Heart left ventricle (tissue), 16 donors: ENCODE data around the gene YARS1. TPM values are rescaled to one million over a fixed set of nuclear protein-coding genes. Genes with fewer than 3 reads are reported as not detected.

Source experiments
- ATAC-seq, 4 donors: fragments of 200-7000 bp; cut with Tn5 transposase; one replicate each; pipeline ENCODE4 v1.9.1; 2020 to 2022; ENCODE audit warnings: moderate library complexity in 4 of 4, mild to moderate bottlenecking in 3 of 4, moderate number of reproducible peaks in 1 of 4
- DNase-seq, 5 donors: peaks; one replicate each; pipeline ENCODE4 v3.0.0-alpha.2; 2020
- H3K27ac ChIP-seq, 12 donors: fragments of 200-600 bp; sonication (generic) in 4 of 12; one replicate each; pipeline versions ENCODE4 v1.5.0 to v1.8.0; 2016 to 2022; ENCODE audit warnings: mild to moderate bottlenecking in 2 of 12
- H3K27me3 ChIP-seq, 9 donors: fragments of 200-600 bp; sonication (generic) in 2 of 9; one replicate each; pipeline versions ENCODE4 v1.5.1 to v1.8.0; 2016 to 2022; ENCODE audit warnings: mild to moderate bottlenecking in 3 of 9
- H3K36me3 ChIP-seq, 9 donors: fragments of 200-600 bp; sonication (generic) in 2 of 9; one replicate each; pipeline versions ENCODE4 v1.5.0 to v1.8.0; 2018 to 2022; ENCODE audit warnings: mild to moderate bottlenecking in 2 of 9
- H3K4me1 ChIP-seq, 12 donors: fragments of 200-600 bp; sonication (generic) in 4 of 12; one replicate each; pipeline versions ENCODE4 v1.5.0 to v1.8.0; 2016 to 2022; ENCODE audit warnings: mild to moderate bottlenecking in 3 of 12
- H3K4me3 ChIP-seq, 12 donors: fragments of 200-600 bp; sonication (generic) in 4 of 12; one replicate each; pipeline versions ENCODE4 v1.5.0 to v1.8.0; 2017 to 2022; ENCODE audit warnings: mild to moderate bottlenecking in 9 of 12, moderate library complexity in 4 of 12
- H3K9me3 ChIP-seq, 12 donors: fragments of 200-600 bp; sonication (generic) in 4 of 12; one replicate each; pipeline versions ENCODE4 v1.5.0 to v1.8.0; 2016 to 2022; ENCODE audit warnings: mild to moderate bottlenecking in 1 of 12
- POLR2A ChIP-seq, 2 donors: fragments of 450-650 bp; IDR thresholded peaks; one replicate each; pipeline ENCODE4 v1.6.1; 2017; ENCODE audit warnings: antibody characterized with exemption in 2 of 2, mild to moderate bottlenecking in 2 of 2, moderate library complexity in 2 of 2
- WGBS, 4 donors: extraction: QIAGEN DNeasy Blood & Tissue Kit in 2 of 4; methylation state at CpG; one replicate each; pipeline versions ENCODE4 v1.1.5 to v1.1.7; 2013 to 2018; 5-methylcytosine and 5-hydroxymethylcytosine counted together
- intact Hi-C, 10 donors: fragments of 100-400 bp; cut with DNase I; formaldehyde crosslinking; loops; one replicate each; pipeline versions ENCODE4 v1.11.1 to v1.14.2; 2022
- polyA plus RNA-seq, 2 donors: library from polyadenylated mRNA; stranded (reverse); fragments of 200-250 nt; gene quantifications; one replicate each; pipeline ENCODE4 v1.2.3, GENCODE V29; 2013
- total RNA-seq, 9 donors: library from RNA; depleted of rRNA in 2 of 9; stranded (reverse); fragments of >200 nt in 2 of 9; fragmentation: NEBNext Ultra II Directional in 3 of 9; extraction: Animal tissue kit (Norgen Biotek cat#: 25700) in 3 of 9; gene quantifications; one replicate each; pipeline versions ENCODE4 v1.1.0 to v1.2.4, GENCODE V29; 2016 to 2023
- TF ChIP-seq, protein P1 (sequence below), 12 donors: fragments of 200-600 bp; sonication (generic) in 4 of 12; IDR thresholded peaks; one replicate each; pipeline versions ENCODE4 v1.5.0 to v1.8.0; 2018 to 2022; ENCODE audit warnings: antibody characterized with exemption in 12 of 12, mild to moderate bottlenecking in 5 of 12
- donor health status: ischemic (EF 13 %, LVEDD 7.1; RV severe dilation, severe dysfunction).
- donor health status: healthy with polysubstance abuse.
- donor health status: DM: no; HTN: yes; CAD: no.
- donor health status: DM: no; HTN: no; CAD: no.
- donor health status: ischemic (EF 25% LVEDD 6.9; RV normal size, moderate dysfunction).
- donor health status: ischemic (EF 25% LVEDD 5.7; RV mildly dilated, moderate dysfunction).
- donor health status: healthy.
- donor health status: DM: yes; HTN: yes; CAD: no.
- donor health status: ischemic (EF 35%, LVEDD 5.7; RV mildly dilated, moderate dysfunction).
- donor health status: nonischemic (EF 11% LVEDD 7.7; RV severe dilation, severe dysfunction).
- donor health status: DM: yes; HTN: yes; CAD: no.
- donor health status: PGD.
- donor health status: ischemic (EF 29% LVEDD 5.4; RV normal size, mild dysfunction).
- donor health status: nonischemic (EF 23%, LVEDD 6.1; RV moderate dilation, normal function).

YARS1 gene
- total and polyA plus RNA-seq, 11 donors = 18.6 to 61.3 (median 34.8) TPM

DNA sequence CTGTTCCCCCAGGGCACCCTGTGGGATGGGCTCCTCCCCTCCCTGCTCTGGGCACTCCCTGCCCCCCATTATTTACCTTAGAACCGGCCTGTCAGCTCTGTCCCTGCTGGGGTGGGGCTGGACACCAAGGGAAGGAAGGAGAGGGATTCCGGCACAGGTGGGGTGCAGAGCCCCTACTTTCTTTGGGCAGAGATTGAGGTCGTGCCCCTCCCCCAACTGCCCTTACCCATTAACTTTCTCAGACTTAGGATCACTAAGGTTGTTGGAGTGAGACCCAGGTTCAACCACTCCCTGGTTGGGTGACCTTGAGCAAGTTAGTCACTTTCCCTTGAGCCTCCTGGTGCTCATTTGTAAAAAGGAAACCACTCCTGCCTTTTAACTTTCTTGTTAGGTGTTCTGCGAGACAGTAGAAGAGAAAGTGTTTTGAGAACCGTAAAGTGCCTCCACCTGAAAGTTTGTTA is 57.6 kb downstream of the YARS1 start:
- H3K27ac ChIP-seq = no peak overlapping the region
- no peaks in the 10 kb centered on the region for H3K36me3 ChIP-seq
- no peaks in the 10 kb centered on the region for H3K9me3 ChIP-seq
- H3K4me3 ChIP-seq = no peak overlapping the region
- no peak for TF ChIP-seq POLR2A (IDR thresholded peaks at IDR 0.05)
- TF ChIP-seq, protein P1, sequence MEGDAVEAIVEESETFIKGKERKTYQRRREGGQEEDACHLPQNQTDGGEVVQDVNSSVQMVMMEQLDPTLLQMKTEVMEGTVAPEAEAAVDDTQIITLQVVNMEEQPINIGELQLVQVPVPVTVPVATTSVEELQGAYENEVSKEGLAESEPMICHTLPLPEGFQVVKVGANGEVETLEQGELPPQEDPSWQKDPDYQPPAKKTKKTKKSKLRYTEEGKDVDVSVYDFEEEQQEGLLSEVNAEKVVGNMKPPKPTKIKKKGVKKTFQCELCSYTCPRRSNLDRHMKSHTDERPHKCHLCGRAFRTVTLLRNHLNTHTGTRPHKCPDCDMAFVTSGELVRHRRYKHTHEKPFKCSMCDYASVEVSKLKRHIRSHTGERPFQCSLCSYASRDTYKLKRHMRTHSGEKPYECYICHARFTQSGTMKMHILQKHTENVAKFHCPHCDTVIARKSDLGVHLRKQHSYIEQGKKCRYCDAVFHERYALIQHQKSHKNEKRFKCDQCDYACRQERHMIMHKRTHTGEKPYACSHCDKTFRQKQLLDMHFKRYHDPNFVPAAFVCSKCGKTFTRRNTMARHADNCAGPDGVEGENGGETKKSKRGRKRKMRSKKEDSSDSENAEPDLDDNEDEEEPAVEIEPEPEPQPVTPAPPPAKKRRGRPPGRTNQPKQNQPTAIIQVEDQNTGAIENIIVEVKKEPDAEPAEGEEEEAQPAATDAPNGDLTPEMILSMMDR (IDR thresholded peaks at IDR 0.05) = no peak
- DNase-seq = no peak
- no peak for ATAC-seq
- peaks cover 0 to 26% (median 2%) of the 10 kb centered on the region in 12 donors for H3K4me1 ChIP-seq
- 76 to 82% (median 79%) methylated on average over 5 of the region's 5 CpGs for WGBS, 4 donors
- no peaks in the 10 kb centered on the region for H3K27me3 ChIP-seq
- intact Hi-C loops = no loop called here

DNA sequence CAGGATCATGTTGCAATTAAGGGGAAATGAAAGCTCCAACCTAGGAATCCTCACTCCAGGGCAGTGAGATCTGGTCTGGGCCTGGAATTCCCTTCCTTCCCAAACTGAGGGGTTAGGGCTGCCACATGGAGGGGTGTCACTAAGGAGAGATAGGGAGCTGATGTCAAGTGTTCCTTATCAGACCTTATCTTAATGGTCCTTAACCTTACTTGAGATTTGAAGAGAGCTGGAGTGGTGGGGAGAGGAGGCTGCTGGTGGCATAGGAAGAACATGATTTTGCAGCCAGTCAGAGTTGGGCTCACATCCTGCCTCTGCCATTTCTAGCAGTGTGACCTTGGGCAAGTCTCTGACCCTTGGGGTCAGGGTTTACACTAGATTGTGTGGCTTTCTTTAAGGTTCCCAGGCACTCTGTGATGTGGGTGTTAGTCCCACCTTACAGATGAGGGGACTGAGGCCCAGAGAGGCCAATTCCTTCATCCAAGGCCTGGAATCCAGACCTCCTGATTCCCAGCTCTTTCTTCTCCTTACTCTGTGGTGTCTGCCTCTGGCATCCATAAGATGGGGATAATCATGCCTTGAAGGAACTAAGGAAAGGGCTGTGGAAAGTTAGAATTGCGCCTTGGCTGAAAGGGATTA is 58.2 kb downstream of the YARS1 start:
- no peaks in the 10 kb centered on the region for H3K9me3 ChIP-seq
- intact Hi-C loops = no loop called here
- 89 to 98% (median 94%) methylated on average over 1 of the region's 1 CpG for WGBS, 4 donors
- no peak overlapping the region for H3K27ac ChIP-seq
- no peak for DNase-seq
- H3K4me3 ChIP-seq = no peak overlapping the region
- H3K27me3 ChIP-seq = peaks cover 0 to 3% (median 0%) of the 10 kb centered on the region in 9 donors
- no peak for ATAC-seq
- no peak for TF ChIP-seq POLR2A (IDR thresholded peaks at IDR 0.05)
- TF ChIP-seq, protein P1 (IDR thresholded peaks at IDR 0.05) = no peak
- peaks cover 0 to 32% (median 8%) of the 10 kb centered on the region in 12 donors for H3K4me1 ChIP-seq
- H3K36me3 ChIP-seq = no peaks in the 10 kb centered on the region

DNA sequence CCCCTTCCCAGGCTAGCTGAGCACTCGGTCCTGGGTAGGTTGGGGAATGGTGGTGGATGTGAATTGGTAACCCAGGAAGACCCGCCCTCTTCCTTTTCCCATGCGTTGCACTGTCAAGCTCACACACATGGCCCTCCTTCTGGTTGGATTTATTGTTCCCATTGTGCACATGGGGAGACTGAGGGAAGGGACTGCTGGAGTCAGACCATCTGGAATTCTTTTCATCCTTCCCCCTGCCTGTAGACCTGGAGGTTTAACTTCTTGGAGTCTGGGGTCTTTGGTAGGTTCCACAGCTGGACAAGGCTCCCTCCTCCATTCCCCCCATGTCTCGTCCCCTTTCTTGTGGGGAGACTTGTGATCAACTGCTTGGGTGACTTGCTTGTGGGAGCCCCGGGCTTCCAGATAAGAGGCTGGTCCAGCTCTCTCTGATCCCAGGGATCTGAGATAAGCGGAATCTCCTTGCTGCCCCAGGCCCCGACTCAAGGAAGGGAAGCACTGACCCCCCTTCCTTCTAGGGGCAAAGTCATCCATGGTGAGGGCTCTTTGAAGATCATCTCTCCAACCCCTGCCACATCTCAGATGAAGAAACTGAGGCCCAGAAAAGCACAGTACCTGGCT is 58.9 kb downstream of the YARS1 start:
- no peak for TF ChIP-seq POLR2A (IDR thresholded peaks at IDR 0.05)
- TF ChIP-seq, protein P1 (IDR thresholded peaks at IDR 0.05) = no peak
- Histone ChIP-seq H3K4me1 (peaks cover 2 to 38% (median 12%) of the 10 kb centered on the region in 12 donors), H3K4me3 (no peak overlapping the region), H3K9me3 (no peaks in the 10 kb centered on the region), H3K27me3 (peaks cover 0 to 4% (median 0%) of the 10 kb centered on the region in 9 donors), H3K27ac (no peak overlapping the region), H3K36me3 (no peaks in the 10 kb centered on the region)
- no peak for DNase-seq
- WGBS, 4 donors = 71 to 78% (median 76%) methylated on average over 7 of the region's 7 CpGs
- no peak for ATAC-seq
- intact Hi-C loops = no loop called here

DNA sequence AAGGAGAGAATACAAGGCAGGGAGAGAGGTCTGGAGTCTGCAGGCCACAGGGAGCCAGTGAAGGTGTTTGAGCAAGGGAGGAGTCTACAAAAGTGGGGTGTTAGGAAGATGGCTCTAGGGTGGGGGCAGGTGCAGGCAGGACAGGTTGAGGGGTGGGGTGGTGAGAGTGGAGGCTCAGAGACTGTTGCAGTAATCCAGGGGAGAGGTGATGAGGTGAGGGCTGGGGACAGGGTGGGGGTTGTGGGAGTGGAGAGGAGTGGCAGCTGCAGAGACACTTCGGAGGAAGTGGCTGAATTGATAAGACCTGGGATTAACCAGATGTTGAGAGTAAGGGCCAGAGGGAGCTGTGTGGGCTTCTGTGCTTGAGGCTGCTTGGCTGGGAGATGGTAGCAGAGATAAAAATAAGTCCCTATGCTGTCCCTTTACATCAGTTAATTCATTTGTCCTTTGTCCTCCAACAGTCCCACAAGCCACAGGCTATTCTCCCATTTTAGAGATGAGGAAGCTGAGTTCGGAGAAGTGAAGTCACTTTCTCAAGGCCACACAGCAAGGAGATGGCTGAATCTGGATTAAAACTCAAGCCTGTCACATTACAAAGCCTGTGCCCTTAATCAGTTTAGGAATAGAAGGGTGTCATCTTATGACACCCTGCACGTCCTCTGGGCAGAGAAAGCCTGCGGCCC is 59.8 kb downstream of the YARS1 start:
- intact Hi-C loops = no loop called here
- no peak for ATAC-seq
- WGBS, 4 donors = 74 to 83% (median 76%) methylated on average over 4 of the region's 4 CpGs
- Histone ChIP-seq H3K9me3 (no peaks in the 10 kb centered on the region), H3K27ac (no peak overlapping the region), H3K27me3 (peaks cover 0 to 4% (median 0%) of the 10 kb centered on the region in 9 donors), H3K4me1 (peaks cover 3 to 42% (median 16%) of the 10 kb centered on the region in 12 donors), H3K36me3 (no peaks in the 10 kb centered on the region), H3K4me3 (no peak overlapping the region)
- no peak for DNase-seq
- TF ChIP-seq POLR2A (IDR thresholded peaks at IDR 0.05) = no peak
- TF ChIP-seq, protein P1 (IDR thresholded peaks at IDR 0.05) = no peak
